ENCODE results near the gene EREG. TPM values are rescaled to one million over a fixed set of nuclear protein-coding genes. Genes with fewer than 3 reads are reported as not detected.

The EREG gene
- under 0.01 TPM in 1 of 2 replicates, not detected in the other for total RNA-seq

GRCh38 chr4:74364652-74365491, at the start of gene EREG:
Gene EREG (plus strand): TSS chr4:74365145. CDS start chr4:74365309, 164 bp downstream.

Other genes with a start within 250 kb of the EREG start
- 14.5 and 19.8 TPM in 2 replicates for gene MTHFD2L, start 207.0 kb upstream of the EREG start, total RNA-seq
- 0.17 TPM in 1 of 2 replicates, not detected in the other for gene EPGN, start 56.7 kb upstream of the EREG start, total RNA-seq
- 0.09 TPM in 1 of 2 replicates, not detected in the other for gene AREG, start 80.0 kb downstream of the EREG start, total RNA-seq